HUDEP-2 (cell line): ENCODE data around the gene SLIT3.

Source experiments
- DNase-seq, 76 experiments: peaks; one replicate each; lab custom pipeline; 2025; ENCODE audit not compliant: unreplicated experiment in 76 of 76; lab: John Stamatoyannopoulos, UW

The SLIT3 gene

DNA sequence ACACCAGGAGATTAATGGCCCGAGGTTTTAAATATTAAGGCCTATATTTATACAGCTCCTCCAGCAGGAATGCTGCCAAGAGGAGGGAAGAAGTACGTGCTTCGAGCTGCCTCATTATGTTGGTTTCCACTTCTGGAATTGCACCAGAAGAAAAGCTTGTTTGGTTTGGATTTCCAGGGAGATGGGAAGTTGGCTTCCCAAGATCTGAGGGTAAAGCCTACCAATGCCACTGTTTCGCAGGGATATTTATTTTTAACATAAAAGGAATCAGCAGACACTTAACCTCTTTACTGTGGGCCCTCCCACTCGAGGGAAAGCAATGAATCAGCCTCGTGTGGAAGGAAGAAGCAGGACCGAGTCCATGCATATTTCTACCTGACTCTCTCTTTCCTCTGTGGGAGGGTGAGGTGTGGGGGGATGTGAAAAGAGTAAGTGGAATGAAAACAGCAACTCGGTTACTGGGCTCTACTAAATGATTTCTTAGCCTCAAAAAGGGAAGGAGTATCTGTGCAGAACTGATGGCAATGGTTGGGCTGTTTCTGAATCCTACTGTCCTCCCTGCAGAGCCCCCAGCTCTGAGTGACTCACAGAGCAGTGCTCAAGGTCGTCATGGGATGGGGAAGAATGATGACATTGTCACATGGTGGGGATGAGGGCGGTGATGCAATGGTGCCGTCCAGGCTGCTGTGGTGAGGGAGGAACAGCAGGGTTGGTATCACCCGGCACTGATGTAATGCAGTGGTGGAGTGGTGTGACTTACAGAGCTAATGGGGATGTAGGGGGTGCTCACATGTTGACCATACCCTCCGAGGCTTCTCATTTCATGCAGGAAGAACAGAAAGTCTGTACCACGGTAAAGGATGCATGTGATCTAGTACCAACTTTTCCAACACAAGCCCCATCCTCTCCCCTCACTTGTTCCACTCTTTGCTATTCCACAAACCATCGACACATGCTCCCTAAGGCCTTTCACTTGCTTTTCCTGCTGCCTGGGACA lies 506.8 kb downstream of the SLIT3 start:
- no peak for DNase-seq

DNA sequence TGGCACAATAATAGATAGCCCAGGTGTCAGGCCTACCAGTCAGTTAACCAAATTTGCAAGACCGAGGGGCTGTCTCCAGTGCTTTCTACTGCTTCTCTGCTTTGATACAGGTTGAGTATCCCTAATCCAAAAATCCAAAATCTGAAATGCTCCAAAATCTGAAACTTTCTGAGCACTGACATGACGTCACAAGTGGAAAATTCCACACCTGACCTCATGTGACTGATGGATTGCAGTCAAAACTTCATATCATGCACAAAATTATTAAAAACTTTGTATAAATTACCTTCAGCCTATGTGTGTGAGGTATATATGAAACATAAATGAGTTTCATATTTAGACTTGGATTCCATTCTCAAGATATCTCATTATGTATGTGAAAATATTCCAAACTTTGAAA lies 508.3 kb downstream of the SLIT3 start:
- DNase-seq, result no peak

DNA sequence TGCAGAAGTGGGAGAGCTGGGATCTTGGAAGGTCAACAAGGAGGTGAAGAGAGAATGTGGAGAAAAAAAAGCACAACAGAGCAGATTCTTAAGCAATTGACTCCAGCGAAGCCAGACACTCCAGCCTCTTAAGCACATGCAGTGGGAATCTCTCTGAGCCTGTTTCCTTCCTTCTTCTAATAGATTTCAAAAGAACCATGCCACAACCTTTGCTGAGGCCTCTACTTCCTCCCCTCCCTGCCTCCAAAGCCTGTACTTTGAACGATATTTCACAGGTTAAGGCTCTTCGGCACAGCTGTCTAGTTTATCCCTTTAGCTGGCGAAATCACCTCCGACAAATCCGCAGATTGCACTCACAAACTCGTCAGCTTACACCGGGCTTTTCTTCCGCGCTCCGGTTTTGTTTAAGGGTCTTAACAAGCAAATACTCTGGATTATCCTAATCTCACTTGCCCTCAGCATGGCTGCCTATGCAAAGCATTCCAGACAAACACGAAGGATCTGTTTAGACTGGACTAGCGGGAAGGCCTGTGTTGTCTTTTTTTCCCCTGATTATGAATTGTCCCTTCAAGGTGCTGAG lies 510.2 kb downstream of the SLIT3 start:
- no peak for DNase-seq

DNA sequence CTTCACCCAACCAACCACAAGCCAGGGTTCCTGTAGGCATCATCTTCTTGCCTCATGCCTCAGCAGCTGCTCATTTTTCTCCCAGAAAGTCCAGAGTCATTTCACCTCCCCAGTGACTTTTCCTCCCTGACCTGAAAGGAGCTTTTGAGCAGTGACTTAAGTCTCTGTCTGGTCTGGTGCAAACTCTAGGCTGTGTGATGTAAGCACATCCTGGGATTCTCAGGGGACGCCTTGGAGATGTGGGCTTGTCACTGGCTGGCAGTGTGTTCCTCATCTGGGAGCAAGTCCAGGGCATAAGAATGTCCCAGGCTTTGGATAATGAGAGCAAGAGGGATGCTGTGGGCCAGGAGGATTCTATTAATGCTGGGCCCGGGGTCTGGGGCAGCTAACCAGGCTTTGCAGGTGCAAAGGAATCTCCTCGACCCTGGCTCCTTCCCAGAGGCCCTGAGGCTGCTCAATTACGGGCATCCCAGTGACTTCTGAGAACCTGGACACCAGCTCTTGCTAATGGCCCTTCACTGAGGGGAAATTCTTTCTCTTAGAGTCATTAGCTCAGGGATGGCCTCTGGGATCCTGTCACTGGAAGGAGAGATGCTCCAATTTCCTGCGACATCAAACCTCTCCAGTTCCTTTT lies 510.8 kb downstream of the SLIT3 start:
- DNase-seq, result no peak

DNA sequence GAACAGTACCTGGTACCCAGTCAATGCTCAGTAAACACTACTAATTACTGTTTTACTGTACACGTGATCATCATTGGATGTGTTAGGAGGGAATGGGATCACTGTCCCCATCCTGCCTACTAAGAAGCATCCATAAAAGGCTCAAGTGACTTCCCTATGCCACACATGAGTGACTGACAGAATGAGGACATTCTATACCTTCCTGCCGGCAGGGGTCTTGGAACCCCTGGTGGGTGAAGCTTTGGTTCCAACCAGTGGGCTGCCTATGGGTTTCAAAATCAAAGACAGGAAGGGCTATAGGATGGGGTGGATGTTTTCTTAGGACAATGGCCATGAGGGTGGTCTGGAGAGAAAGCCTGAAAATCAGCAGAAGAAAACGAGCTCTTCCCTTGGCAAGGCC lies 512.2 kb downstream of the SLIT3 start:
- DNase-seq, result no peak

DNA sequence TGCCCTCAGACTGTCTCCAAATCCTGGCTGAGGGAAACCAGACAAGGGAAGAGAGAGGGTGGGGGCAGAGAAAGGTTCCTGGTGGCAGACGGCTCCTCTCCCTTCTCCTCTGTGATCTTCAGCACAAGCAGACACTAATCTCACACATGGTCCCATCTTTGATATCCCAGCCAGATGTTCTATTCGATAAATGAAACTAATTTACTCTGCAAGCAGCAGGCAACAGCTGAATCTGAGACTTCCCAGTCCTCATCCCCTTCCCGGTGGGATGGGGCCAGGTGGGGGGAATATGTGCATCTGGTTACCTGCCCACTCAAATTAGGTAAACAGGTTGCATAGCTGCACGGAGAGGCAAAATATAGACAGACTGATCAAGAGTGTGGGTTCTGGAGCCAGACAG lies 512.8 kb downstream of the SLIT3 start:
- DNase-seq, result no peak

DNA sequence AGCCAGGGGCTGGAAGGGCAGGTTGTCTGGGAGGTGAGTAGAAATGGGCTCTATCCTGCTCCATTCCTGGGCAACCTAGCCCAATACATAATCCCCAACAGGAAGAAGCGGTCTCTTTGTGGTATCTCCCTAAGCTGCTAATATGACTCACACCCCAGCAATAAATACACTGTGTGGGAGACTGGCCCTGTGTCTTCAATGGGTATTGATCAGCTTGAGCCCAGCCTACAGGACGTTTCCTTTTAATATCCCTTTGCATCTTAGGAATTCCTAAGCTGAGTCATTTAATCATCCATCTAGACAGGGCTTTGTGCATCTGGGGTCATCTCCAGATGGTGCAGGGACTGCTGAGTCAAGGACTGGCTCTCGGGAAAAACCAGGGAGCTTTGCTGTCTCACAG lies 514.8 kb downstream of the SLIT3 start:
- DNase-seq, result no peak

DNA sequence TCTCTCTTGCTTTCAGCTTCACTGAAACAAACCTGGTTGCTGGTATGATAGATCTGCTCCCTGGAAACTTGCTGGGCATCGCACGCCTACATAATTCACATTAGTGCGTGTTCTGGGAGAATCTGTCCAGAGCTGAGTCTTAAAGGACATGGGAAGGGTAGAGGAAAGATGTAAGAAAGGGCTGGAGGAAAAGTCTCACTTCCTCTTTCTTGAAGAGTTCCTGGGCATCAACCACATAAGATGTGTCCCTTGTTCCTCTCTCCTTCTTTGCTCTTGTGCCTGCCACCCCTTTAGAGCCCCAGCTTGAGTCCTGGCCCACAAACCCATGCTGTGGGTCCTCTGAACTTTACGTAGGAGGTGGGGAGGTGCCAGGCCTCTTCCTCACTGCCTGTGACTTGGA lies 516.5 kb downstream of the SLIT3 start:
- DNase-seq, result no peak

DNA sequence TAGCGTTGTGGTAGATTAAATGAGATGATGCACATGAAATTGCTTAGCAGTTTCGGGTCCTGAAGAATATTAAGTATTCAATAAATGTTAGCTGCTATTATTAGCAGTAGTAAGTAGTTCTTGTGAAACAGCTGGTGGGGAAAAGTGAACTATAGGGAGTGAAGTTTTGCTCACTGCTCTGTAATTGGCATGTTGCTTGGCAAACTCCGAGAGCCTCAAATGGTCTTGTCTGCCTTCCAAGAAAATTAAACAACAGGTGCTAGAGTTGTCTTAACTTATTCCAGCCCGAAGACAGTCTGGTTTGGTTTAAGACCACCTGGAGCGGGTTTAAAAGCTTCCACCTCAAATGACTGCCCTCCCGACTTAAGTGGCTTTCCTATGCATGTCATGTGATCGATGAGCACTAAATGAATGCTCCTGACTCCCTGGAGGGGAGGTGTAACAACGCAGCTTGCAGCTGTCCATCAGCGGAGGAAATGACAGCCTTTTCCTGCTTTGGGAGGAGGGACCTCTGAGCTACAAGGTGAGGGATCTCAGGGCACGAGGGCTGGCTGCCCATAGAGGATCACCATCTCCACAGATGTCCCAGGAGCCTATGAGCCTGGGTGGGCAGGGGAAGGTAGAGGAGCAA lies 518.9 kb downstream of the SLIT3 start:
- no peak for DNase-seq

DNA sequence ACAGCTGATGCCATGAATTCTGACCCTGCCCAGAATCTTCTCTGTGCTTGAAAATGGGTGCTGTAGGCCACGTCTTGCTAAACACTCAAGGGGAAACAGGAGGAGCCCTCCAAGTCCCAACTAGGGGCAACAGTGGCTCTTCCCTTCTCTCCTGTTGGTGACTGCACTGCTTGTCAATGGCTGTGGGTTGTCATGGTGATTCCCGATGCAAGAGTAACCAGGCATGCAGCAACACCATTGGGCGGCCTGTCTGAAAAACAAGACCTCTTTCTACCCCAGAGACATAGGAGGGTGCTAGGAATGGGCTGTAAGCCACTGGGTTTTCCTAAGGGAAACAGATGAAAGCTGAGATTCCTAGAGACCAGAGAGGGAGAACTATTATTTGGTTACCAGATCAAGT lies 520.1 kb downstream of the SLIT3 start:
- DNase-seq, result no peak

DNA sequence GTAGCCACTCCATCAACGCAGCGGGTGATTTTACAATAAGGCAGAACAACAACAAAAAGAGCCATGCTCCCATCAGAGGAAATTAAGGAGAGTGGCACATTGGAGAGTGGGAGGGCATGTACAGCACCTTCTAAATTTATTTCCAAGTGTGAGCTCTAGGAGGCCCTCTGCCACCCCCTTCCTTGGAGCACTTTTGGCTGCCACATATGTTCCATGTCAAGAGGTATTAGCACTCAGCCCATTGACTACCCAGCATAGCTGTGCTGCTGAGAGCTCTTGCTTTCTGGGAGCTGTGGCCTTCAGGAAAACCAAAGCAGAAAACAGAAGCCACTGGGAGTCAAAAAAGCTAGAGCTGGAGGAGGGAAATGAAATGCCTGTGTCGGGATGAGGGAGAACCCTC lies 521.6 kb downstream of the SLIT3 start:
- peak in 1 of 76 experiments; percentile 1 for DNase-seq

DNA sequence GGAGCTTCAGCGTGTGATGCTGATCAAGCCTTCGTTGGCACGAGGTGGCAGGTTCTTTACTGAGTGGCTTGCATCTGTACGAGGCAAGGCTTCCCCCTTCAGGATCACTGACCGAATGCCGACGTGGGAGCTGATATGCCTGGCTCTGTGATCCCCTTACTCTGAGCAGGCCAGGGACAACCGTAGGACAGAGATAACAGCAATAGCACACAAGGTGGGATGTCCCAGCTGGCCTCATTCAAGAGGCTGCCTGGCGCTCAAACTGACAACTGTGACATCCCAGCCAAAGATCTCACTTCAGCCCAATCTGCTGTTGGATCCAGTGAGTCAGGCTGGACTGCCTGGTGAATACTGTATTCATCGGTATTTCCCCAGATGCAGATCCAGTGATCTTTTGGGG lies 522.4 kb downstream of the SLIT3 start:
- no peak for DNase-seq

DNA sequence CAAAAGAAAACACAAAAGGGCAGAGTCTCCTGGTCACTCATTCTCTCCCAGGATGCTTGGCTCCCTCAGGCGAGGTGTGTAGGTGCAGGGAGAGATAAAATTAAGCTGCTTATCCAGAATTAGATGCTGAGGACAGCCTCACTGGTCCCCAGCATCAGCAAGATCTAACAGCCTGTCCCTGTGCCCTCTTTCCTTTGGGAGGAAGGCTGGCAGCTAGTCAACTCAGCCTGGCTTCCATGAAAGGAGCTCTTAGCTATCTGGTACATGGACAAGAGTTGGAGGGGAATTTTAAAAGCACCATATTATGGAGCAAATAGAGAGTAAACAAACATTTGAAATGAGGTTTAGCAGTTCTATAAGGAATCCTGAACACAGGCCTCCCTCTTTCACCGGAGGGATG lies 523.3 kb downstream of the SLIT3 start:
- DNase-seq, result no peak

DNA sequence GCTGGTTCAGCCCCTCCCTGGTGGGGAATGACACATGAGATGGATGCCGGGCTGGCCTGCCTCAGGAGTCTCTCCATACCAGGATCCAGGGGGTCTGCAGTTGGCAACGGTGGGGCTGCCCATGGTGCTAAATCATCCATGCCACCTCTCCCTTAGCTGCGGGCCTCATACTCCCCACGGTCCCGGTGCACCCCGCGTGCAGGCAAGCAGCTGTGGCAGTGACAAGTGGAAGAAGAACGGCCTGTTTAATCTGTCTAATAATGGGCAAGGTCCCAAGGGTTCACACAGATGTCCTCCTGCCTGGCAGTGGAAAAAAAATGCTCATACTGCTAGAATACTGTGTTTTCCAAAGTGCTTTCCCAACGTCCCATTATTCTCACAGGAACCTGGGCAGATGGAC lies 524.9 kb downstream of the SLIT3 start:
- DNase-seq, result no peak

DNA sequence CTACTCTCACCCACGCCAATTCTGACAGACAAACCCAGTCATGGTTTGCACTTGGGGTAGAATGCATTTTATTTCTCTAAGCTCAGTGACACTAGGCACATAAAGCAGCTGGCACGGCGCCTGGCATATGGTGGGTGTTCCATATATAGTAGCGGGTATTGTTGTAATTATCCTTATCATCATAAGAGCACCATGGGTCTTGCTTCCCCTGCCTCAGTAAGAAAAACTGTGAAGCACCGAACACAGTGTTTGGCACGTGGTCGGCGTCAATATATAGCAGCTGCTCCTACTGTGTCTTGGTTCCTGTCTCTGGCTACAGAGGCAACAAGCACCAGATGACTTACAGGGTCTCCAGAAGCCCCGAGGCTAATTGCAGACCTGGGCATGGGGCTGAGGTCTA lies 527.7 kb downstream of the SLIT3 start:
- no peak for DNase-seq

DNA sequence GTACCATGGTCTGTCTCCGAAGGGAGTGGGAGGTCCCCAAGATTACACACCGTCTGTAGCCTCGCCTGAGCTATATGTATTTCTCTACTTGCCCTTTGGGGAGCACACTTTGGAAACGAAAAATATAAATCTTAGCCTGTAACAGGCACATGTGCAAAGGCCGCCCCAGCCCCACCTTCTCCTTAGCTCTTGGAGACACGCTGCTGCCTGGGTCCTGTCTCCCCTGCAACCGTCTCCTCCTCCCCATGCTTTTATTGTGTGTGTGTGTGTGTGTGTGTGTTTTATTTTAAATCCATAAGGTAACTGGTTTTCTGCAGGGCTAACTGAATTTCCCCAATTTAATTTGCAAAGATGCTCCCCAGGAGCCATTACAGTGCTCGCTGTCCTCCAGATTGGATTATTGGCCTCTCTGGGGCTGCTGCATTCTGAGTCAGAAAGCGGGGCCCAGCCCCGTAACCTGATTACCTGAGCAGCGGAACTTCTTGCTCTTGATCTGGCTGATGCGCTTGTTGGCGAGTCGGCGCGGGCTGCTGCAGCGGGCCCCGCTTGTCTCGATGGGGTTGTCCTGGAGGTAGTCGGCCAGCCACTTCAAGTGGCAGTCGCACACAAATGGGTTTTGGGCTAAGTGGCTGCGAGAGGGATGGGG lies 528.5 kb downstream of the SLIT3 start:
- no peak for DNase-seq

DNA sequence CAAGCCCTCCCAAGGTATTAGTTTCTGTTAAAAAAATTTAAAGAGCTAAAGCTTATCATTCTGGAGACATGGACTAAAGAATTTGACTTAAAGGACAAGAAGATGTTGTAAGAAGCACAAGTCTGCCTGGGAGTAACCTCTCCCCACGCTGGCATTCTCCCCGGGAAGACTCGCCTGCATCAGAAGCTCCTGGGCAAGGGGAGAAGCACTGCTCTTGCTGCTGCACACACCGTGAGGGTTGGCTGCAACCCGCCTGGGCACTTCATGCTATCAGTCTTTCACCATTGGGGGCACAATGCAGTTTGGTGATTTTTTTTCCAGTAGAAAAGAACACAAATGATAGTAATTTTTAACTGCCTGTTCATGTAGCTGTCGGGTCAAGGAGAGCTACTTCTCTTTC lies 529.3 kb downstream of the SLIT3 start:
- DNase-seq, result no peak

DNA sequence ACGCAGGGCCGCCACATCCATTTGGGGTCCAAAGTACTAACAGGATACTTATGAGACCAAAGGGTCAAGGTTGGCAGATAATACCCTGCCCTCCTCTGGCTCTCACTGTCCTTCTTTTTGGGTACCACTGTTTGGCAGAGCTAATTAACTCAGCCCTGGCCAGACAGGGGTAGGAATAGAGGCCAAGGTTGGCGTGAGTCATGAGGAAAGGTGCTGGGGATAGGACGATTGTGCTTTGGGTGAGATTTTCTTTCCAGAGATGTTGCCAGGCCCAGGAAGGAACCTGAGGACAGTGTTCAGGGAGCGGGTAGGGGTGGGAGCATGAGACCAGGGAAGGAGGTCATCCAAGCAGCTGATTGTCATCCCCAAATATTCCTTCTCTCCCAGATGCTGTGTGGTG lies 529.9 kb downstream of the SLIT3 start:
- DNase-seq, result no peak

DNA sequence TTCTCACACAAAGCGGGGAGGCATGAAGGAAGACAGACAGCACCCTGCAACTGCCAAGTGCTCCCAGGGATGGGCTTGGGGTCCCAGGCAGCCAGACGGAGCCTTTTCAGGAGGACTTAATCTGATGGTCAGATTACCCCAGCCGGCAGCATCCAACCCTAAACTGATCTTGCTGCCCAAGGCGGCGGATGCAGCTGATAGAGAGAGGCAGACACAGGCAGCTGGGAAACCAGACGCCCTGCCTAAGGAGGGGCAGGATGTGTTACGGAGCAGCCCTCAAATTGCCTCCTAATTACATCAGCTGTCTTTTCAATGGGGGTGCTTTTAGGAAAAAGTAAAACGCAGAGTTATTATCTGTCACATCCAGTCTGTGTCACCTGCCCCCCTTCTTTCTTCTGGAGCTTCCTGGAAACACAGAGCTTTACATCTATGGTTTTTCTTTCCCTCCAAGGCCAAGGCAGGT lies 530.9 kb downstream of the SLIT3 start:
- DNase-seq, result no peak

DNA sequence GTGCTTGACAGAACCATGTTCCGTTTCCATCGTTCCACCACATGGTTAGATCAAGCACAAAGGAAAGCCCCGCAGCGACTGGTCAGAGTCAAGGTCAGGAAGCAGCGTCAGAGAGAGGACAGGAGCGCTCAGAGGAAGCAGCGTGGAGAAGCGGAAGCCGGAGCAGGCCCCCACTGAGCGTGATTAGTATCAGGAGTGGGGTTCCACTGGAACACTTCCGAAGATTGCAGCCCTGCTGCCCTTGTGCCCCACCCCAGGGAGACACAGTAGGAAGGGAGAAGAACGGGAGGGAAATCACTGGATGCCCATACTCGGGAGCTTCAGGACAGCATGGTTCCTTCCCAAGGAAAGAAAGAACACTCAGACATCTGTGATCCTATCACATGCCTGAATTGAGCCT lies 532.8 kb downstream of the SLIT3 start:
- DNase-seq, result no peak

DNA sequence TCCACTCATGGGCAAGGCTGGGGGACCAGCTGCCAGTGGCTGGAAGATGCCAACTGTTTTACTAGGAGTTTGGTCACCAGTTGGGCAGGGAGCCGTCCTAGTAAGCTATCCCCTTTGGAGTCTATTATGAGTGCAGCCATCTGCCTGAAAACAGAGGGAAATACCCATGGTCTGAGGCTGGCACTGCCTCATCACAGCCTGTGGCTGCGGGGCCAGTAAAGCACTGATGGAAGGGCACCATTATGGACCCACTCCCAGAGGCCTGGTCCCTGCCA lies 534.6 kb downstream of the SLIT3 start:
- DNase-seq, result no peak
